SKM-1 treated with dmso at 0.1 percent for 144 hours (cell line): Measurements from ENCODE around the gene FOXO3.

ENCODE experiments used
- DNase-seq: peaks from one replicate; lab custom pipeline; 2025; ENCODE audit not compliant: unreplicated experiment; lab: John Stamatoyannopoulos, UW

FOXO3 gene

DNA sequence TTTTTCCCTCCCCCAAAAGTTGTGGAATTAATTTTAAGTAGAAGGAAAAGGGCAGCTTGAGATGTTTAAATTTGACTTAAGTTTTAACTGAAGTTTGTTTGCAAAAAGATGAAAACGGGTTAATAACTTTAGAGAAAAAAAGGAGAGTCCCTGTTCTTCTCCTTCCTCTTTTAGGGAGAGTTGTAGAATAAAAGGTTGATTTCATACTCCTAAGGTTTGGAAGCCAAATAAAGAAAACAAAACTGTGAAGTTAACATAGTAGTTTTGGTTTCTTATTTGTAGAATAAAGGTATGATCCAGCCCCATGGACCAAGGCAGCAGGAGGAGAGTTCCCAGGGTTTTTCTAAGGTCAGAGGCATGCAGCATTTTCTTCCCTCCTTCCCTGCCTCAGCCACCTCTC lies 33.4 kb downstream of the FOXO3 start:
- no peak for DNase-seq

DNA sequence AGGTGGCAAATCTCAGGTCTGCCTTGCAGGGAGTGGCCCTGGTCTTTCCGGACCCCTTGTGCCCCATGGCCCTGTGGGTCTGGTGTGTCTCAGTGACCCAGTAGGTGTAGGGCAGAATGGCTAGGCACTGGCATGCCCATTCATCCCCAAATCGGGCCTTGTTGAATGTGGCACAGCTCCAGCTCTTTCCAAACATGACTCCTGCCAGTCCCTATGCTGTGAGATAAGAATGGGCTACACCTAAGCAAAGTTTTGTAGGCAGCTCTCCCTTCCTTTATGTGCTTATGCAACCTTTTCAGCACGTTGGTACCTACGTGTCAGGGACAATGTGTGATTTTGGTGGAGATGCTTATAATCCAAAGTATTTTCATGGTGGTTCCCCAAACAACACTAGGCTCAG lies 33.9 kb downstream of the FOXO3 start:
- DNase-seq = no peak

DNA sequence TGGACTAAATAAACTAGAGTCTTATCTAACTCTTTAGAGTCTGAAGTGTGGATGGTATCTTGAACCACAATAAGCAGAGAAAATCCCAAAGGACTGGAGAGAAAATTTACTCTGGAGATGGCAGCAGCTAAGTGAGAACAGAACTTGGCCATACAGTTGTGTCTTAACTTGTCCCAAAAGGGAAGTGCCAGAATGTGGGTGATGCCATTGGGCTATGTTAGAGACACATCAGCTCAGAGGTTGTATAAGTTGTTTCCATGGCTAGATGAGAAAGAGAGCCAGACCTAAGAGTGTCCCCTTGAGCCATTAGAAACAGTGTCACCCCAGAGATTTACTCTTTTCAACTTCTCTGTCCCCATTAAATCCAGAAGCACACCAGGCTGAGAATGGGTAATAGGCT lies 36.2 kb downstream of the FOXO3 start:
- DNase-seq = peak; percentile 13

DNA sequence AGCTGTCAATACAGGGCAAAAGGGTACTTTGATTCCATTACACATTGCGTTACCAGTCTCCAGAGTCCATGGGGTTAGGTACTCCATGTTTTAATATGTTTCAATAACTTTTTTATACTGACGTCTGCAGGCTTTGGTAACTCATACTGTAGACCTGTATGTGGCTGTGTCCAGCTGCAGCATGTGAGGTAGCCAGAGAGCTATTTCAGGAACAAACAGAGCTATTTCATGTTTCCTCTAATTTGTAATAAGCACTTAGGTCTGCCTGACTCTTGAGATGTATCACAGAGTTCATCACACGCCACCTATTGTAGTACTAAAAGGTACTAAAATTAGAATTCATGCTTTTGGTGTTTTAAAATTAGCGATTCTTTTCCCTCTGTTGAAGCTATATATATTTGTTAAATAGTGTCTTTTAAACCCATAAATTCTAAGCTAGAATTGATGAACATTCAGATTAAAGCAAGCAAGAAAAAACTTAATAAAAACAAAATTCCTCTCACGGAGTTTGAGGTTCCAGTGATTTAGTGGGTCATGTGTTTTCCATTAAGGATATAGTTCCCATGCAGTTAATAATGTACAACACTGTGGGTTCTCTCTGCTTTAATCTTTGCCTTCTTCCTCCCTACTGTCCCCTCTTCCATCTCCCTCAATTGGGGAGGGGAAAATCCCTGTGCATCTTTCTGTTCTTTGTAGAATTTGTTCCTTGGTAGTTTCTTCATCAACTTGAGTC lies 37.0 kb downstream of the FOXO3 start:
- DNase-seq = no peak

DNA sequence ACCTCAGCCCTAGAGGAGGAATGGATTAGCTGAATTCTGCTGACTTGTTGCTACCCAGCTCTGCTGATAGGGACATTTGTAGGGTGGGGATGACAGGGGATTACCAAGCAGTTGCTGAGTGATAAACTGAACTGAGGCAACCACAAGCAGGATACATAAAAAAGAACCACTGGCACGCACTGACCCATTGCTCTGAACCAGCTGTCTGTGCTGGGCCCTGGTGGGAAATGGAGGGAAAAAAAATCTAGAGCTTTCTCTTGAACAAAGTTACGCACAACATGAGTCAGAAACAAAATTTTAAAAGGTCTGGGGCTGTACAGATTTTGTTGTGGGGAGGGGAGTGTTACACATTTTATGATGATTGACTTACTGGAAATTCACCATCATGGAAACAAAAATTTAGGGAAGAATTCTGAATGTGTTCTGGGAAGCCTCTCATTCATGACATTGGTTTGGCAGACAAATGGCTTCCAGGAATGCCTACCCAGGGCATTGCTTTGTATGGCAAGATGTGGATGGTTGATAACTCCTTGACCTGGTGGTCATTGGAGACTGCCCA lies 37.7 kb downstream of the FOXO3 start:
- DNase-seq = no peak

DNA sequence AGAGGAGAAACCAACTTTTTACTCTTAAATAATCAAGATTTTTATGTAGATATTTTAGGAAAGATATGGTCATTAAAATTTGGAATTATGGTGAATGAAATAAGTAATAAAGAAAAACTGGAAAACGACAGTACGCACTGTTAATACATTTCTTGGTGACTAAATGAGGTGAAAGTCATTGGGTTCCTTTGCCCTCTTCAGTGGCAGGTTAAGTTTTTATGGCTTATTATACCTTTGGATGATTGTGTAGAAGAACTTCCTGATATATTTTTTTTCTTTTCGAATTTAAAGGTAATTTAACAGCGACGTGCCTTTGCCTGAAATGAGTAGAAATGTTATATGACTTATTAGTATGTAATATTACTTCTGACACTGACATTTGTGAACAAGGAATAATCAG lies 43.4 kb downstream of the FOXO3 start:
- no peak for DNase-seq

DNA sequence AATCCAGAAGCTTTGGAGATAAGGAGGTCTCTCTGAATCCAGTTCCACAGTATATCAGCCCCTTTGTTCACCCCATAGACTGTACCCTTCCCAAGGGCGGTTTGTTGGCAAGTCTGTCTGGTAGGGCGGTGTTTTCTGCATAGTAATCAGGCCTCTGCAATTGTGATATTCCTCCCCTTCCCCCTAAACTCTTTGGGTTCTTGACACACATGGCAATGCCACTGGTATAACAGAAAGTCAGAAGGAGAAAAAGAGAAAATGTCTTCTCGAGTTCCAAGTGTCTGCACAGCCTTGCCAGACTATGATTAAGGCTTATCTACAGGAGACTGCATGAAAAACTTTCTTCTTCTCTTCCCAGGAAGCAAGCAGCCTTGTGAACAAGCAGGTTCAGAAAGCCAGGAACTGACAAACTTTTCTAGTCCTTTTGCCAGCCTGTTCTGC lies 45.6 kb downstream of the FOXO3 start:
- no peak for DNase-seq

DNA sequence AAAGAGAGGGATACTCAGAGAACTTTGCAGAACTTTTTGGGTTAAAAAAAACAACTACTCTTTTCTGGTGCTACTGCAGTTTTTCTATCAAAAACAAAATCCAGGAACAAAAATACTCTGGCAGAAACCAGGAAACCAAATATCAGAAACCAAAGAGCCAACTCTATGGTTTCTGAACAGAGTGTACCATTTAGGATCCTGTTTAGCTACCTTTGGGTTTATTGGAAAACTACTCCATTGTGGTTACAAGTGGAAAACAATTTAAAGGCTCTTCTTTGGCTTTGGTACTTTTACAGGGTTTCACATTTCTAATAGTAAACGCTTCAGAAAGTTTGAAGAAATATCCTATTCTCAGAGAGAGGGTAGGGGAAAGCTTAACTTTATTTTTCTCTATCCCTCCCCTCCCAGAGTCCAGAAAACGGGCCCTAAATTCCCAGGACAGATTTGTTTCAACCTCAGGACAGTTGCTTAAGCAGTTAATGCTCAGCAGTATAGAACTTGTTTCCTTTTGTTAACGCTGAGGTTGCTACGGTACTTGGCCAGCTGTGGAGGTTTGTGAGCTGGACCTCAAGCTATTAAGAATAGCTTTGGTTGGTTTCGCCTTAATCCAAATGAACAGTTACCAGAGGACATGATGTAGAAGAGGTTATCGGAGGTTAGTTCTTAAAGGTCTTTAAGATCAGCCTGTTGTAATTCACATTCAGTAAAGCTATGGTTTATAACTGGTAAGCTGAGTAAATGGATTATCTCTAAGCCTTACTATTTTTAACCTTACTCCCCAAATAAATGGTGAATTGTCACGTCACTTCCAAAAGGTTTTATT lies 47.9 kb downstream of the FOXO3 start:
- no peak for DNase-seq

DNA sequence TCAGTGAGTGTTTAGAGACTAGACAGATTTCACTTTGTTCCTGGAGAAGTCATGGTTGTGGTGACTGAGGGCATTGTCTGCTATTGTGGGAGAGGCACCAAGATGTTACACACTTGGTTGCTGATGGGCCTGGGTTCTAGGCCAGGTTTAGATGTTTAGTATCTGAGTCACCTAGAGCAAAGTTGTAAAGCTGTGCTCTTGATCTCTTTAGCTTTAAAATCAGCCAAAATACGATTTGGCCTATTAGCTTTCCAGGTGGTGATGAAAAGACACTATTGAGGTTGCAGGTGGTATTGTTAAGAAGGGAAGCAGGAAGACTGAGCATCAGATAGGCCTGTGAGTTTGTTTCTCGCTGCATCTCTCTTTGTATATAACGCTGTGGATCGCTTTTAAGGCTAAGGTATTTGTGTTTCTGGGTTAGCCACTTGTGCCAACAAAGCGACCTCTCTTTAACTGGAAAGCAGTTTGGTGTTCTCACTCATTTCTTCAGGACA lies 48.6 kb downstream of the FOXO3 start:
- DNase-seq = no peak

DNA sequence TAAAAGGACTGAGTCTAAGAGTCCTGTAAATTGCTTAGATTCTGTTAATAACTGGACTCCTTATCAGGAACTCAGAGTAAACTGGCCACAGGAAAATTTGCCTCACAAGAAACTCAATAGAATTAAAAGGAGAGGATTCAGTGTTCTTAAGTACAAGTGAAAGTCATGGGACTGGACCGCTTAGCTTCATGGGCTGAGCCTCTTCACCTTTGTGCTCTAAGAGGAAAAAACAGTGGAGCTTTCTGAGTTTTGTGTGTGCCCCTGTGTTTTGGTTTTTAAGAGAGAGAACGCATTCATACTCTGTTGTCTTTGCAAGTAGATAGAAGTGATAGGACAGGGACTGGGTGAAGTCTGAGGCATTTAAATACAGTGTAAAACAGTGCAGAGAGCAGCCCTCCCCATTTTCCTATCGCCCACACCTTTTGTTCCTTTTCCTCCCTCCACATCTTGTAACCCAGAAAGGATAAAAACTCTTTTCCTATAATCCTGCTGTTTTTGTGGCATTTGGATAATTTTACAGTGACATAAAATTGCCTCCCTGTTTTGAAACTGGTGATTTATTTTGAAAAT lies 49.6 kb downstream of the FOXO3 start:
- DNase-seq = no peak

DNA sequence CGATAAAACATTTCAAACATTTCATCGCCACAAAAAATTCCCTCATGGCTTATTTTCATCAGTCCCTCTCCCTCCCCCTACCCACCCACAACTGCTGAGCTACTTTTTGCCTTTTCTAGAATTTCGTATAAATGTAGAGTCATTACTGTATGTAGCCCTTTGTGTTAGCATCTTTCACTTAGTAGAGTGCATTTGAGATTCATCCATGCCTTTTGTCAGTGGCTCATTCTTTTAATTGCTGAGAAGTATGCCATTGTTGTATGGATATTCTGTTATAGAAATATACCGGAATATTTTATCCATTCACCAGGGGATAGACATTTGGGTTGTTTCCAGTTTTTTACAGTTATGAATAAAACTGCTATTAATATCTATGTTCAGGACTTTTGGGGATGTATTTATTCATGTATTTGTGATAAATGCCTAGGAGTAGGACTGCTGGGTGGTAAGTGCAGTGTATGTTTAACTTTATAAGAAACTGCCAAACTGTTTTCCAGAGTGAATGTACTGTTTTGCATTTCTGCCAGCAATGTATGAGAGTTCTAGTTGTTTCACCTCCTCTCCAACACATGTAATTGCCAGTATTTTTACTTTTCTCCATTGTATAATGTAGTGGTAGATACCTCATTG lies 50.4 kb downstream of the FOXO3 start:
- DNase-seq = no peak

DNA sequence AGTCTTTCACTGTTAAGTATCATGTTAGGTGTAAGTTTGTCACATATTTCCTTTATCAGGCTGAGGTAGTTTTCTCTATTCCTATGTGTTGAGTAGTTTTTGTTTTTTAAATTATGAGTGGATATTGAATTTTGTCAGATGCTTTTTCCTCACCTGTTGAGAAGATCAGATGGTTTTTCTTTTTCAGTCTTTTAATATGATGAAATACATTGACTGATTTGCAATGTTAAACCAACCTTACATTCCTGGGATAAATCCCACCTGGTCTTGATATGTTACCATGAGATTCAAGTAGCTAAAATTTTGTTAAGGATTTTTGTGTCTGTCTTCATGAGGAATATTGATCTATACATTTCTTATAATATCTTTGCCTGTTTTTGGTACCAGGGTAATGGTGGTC lies 52.1 kb downstream of the FOXO3 start:
- DNase-seq = no peak

DNA sequence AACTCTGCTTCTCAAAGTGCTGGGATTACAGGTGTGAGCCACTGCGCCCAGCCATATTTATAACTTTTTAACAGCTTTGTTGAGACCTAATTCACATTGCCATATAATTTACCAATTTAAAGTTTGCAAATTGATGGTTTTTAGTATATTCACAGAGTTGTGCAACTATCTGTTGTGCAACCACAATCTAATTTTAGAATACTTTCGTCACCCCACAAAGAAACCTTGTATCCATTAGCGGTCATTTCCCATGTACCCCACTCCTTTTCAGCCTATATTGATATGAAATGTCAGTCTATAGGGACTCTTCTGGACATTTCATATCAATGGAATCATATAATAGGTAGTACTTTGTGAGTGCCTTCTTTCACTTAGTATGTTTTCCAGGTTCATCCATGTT lies 55.8 kb downstream of the FOXO3 start:
- DNase-seq = peak; percentile 32

DNA sequence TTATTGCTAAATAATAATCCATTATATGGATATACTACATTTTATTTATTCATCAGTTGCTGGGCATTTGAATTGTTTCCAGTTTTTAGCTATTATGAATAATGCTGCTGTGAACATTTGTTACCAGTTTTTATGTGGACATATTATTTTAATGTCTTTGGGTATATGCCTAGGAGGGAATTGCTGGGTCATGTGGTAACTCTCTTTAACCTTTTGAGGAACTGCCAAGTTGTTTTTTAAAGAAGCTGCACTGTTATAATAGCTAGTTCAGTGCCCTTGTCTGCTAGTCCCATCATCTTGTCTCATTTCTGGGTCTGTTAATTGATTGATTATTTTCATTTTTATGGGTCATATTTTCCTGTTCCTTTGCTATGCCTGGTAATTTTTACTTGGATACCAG lies 56.3 kb downstream of the FOXO3 start:
- peak; percentile 46 for DNase-seq

DNA sequence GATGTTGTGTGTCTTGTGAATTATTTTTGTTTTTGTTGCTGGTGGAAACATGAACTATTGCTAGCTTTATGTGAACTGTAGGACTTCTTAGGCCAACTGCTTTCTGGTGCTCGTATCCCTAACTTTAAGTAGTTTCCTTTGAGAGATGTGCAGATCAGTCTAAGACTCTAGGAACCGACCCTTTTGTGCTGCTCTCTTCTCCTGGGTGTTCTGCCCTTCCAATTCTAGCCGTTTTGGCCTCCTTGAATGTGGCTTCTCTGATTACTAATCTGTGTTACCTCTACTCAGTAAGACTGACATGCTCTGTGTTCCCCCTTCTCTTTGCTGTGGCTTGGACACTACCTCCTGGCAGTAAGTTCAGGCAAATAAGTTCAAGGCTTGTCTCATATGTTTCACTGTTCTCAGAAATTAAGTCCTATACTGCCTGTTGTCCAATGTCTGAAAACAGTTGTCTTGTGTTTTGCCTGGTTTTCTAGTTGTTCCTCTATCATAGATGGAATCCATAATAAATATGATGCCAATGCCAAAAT lies 58.0 kb downstream of the FOXO3 start:
- no peak for DNase-seq

DNA sequence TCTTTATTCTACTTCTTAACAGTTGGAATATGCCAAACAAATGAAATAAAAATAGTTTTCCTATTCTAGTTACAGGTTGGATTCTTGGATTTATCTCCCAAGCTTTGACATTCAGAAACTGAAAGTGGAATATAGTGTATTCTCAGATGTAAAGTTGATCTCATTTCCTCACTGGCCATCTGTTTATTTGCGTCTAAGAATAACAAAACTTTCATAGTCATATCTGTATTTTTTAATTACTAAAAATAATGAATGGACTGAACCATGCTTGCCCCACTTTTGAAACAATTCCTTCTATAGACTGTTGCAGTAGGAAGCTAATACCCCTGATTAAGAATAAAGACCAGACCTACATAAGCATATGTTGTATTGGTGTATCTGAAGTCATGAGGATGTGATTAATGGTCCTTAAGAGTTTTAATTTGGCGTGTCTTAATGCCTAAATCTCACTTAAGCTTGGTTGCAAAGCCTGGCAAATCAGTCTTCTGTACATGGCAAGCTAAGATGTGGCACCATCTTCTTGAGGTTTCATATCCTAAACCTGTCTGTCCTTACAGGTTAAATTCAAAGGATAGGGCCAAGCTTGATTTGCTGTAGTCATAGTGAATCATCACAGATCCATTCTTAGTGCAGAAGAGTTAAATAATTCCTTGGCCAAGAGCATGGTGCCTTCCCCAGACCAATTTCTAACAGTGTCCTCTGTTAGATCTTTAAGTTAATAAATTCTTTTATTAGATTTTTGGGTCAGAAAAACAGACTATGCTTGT lies 58.9 kb downstream of the FOXO3 start:
- DNase-seq = no peak

DNA sequence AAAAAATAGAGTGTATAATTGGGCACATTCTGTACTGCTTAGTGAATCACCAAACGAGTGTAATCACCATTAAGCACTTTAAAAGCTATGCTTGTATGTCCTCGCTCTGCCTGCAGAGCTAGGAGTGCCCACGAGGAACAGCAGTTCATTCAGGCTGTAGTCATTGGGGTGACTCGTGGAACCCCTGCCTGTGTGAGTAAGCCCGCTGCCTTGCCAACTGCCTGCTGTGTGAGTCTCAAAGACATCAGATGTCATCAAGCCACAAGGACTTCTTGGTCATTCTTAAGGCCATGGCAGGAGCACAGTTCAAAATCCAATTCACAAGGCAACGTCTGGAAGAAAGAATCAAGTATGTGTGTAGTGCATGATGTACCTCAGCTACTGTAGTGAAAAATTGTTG lies 60.4 kb downstream of the FOXO3 start:
- no peak for DNase-seq

DNA sequence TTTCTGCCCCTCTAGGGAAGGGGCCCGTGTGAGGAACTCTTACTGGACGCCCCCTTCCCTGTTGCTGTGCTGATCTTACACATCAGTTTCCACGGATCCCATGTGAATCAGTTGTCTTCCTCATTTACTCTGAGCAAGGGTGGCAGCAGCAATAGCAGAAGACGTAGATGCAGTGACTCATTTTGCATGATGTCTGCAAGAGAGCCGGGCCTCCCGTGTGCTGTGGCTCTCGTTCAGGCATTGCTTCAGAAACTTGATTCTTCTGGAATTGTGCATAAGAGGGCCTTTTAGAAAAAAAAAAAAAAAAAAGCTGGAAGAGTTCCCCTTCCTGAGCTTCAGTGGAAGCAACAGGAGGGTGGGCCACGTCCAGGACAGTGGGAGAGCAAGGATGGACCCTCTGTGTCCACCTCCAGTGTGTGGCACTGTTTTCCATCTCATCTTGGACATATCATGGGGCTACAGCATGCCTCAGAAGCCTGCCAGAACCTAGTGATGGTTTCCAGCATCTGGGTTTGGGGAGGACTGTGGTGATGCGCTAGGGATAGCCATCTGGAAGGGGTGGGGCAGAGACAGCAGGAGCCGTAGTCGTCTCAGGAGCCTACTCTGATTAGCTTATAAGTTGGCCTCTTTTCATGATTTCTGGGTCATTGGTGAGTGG lies 62.1 kb downstream of the FOXO3 start:
- DNase-seq = peak; percentile 83

DNA sequence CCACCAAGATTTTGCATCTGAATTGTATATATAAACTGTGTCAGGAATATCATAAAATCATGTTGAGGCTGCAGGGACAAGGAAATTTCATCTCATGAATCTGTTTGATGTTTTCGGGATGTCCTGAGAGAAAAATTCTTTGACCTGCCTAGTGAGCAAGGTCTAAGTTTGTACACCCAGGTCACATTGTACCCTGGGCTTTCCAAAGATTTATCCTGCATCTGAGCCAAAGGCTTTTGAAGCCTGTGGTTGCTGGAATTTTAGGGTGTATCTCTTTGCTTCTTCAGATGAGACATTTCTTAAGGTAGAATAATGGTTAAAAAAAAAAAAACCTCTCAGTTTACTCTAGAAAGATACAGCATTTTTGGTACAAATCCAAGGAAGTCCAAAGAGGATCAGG lies 63.3 kb downstream of the FOXO3 start:
- DNase-seq = no peak

DNA sequence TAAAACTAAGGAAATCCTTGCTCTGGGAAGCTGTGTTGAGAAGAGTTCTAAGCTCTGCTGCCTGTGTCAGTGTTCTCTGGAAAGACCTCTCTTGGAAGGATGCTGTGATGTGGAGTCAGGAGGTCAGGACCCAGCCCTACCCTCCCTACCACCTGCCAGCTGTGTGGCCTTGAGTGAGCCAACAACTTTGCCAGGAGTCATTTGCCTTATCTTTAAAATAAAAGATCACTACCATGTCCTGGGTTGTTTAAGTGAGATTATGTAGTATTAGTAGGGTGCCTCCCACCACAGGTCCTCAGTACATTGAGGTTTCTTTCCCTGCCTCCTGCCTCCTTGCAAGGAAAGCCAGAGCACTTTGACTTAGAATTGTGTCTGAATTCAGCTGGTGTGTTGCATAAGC lies 64.9 kb downstream of the FOXO3 start:
- DNase-seq = no peak
